ENCODE results near the gene TRMU. TPM values are rescaled to one million over a fixed set of nuclear protein-coding genes. Genes with fewer than 3 reads are reported as not detected.

TRMU gene
- polyA plus RNA-seq, 1 donor (not counting 4 experiments of a cell fraction or from before 2014, with no cell fraction given), result 33.6 TPM

DNA sequence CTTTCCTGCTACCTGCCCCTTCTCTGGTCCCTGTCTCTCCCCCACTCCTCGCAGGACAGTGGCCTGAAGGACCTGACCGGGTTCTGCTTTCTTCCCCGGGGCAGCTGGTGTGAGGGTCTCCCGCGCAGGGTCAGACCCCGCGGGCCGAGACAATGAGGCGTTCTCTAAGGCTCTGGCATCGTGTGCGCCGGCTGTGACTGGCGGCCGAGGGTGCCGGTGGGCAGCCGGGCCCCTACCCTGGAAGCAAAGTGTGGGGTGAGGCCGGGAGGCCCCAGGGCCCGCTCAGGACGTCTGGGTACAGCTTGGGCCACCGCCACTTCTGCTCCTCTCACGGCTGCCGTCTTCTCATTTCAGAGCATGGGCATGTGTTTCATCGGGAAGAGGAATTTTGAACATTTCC lies 16.3 kb downstream of the TRMU start:
- Histone ChIP-seq H3K9me3 (ENCODE audit: control insufficient read depth, low read depth, low read length) (no peaks in the 10 kb centered on the region), H3K9me1 (ENCODE audit: control insufficient read depth, extremely low read depth, insufficient read depth, low read length) (peaks cover 7% of the 10 kb centered on the region), H3K4me3 (ENCODE audit: control insufficient read depth in 2 of 3, extremely low read depth in 1 of 3, insufficient read depth in 2 of 3, low read depth in 1 of 3, low read length in 3 of 3) (no peak overlapping the region), H3K27me3 (ENCODE audit: control insufficient read depth, extremely low read depth, insufficient read depth, low read length) (no peaks in the 10 kb centered on the region), H3K79me2 (ENCODE audit: control insufficient read depth, insufficient read depth, low read length) (peaks cover 2% of the 10 kb centered on the region), H2AFZ (ENCODE audit: control insufficient read depth, low read length) (no peak overlapping the region), H3K36me3 (ENCODE audit: control insufficient read depth in 2 of 2, extremely low read depth in 1 of 2, insufficient read depth in 2 of 2, low read length in 2 of 2) (peaks cover 57 to 66% of the 10 kb centered on the region in 2 experiments), H3K4me1 (ENCODE audit: control insufficient read depth, extremely low read depth, insufficient read depth, low read length) (peaks cover 21% of the 10 kb centered on the region), H3K9ac (ENCODE audit: control insufficient read depth, extremely low read depth, insufficient read depth, low read length) (no peak overlapping the region), H3K27ac (ENCODE audit: control insufficient read depth, insufficient read depth, low read length) (no peak overlapping the region), H4K20me1 (ENCODE audit: control insufficient read depth, extremely low read depth, insufficient read depth, low read length) (peaks cover 6% of the 10 kb centered on the region), H3K4me2 (ENCODE audit: control insufficient read depth, extremely low read depth, insufficient read depth, low read depth, low read length) (no peak overlapping the region)
- TF ChIP-seq EZH2 (IDR thresholded peaks at IDR 0.05; ENCODE audit: low read length) (no peak), CTCF (optimal IDR thresholded peaks at IDR 0.05 in 1 of 3, IDR thresholded peaks at IDR 0.05 in 1 of 3, conservative IDR thresholded peaks at IDR 0.05 in 1 of 3; ENCODE audit: extremely low read depth in 1 of 3, insufficient read depth in 2 of 3, low read length in 3 of 3) (no peak)
- FAIRE-seq (no peak), DNase-seq (ENCODE audit: low read depth, low spot score) (no peak)
- dilution Hi-C loops (cut with MboI; ENCODE audit: extremely low pct_ligation_motif_present, low sequenced_read_pairs), result no loop called here

- Histone ChIP-seq H2AFZ (ENCODE audit: control insufficient read depth, low read length) (no peak overlapping the region), H3K9ac (ENCODE audit: control insufficient read depth, extremely low read depth, insufficient read depth, low read length) (no peak overlapping the region), H3K79me2 (ENCODE audit: control insufficient read depth, insufficient read depth, low read length) (peaks cover 2% of the 10 kb centered on the region), H3K36me3 (ENCODE audit: control insufficient read depth in 2 of 2, extremely low read depth in 1 of 2, insufficient read depth in 2 of 2, low read length in 2 of 2) (peaks cover 59 to 63% of the 10 kb centered on the region in 2 experiments), H3K27me3 (ENCODE audit: control insufficient read depth, extremely low read depth, insufficient read depth, low read length) (no peaks in the 10 kb centered on the region), H4K20me1 (ENCODE audit: control insufficient read depth, extremely low read depth, insufficient read depth, low read length) (peaks cover 6% of the 10 kb centered on the region), H3K9me3 (ENCODE audit: control insufficient read depth, low read depth, low read length) (no peaks in the 10 kb centered on the region), H3K27ac (ENCODE audit: control insufficient read depth, insufficient read depth, low read length) (no peak overlapping the region), H3K4me2 (ENCODE audit: control insufficient read depth, extremely low read depth, insufficient read depth, low read depth, low read length) (no peak overlapping the region), H3K4me3 (ENCODE audit: control insufficient read depth in 2 of 3, extremely low read depth in 1 of 3, insufficient read depth in 2 of 3, low read depth in 1 of 3, low read length in 3 of 3) (no peak overlapping the region), H3K4me1 (ENCODE audit: control insufficient read depth, extremely low read depth, insufficient read depth, low read length) (peaks cover 21% of the 10 kb centered on the region), H3K9me1 (ENCODE audit: control insufficient read depth, extremely low read depth, insufficient read depth, low read length) (peaks cover 7% of the 10 kb centered on the region)
- FAIRE-seq (no peak), DNase-seq (ENCODE audit: low read depth, low spot score) (no peak)
- TF ChIP-seq EZH2 (IDR thresholded peaks at IDR 0.05; ENCODE audit: low read length) (no peak), CTCF (optimal IDR thresholded peaks at IDR 0.05 in 1 of 3, IDR thresholded peaks at IDR 0.05 in 1 of 3, conservative IDR thresholded peaks at IDR 0.05 in 1 of 3; ENCODE audit: extremely low read depth in 1 of 3, insufficient read depth in 2 of 3, low read length in 3 of 3) (no peak)
- dilution Hi-C loops (cut with MboI; ENCODE audit: extremely low pct_ligation_motif_present, low sequenced_read_pairs), result no loop called here
Observed at GRCh38 chr22:46352276-46352675, 16.8 kb downstream of the TRMU start.

Data from keratinocyte (primary cell).